Caco-2 (cell line): ENCODE measurements around the gene C16orf96. TPM values are rescaled to one million over a fixed set of nuclear protein-coding genes. Genes with fewer than 3 reads are reported as not detected.

Experiments
- BruUV-seq: library from RNA; stranded (reverse); fragments of 400-500 nt; replicated peaks from 2 replicates; lab custom pipeline; 2021; lab: Mats Ljungman, UMichigan
- CTCF ChIA-PET: fragments of 300-600 bp; sonication (Branson Sonifier 250); formaldehyde crosslinking; loops from one replicate; lab custom pipeline; 2022; ENCODE audit warnings: antibody characterized with exemption; lab: Charles Lee
- POLR2A ChIA-PET: fragments of 300-600 bp; sonication (Branson Sonifier 250); formaldehyde crosslinking; loops from one replicate; lab custom pipeline; 2022; ENCODE audit warnings: antibody characterized with exemption; lab: Charles Lee
- DNase-seq, 2 experiments: peaks; one replicate each; pipeline versions ENCODE4 v3.0.0 to v3.0.0-alpha.2; 2020 to 2022
- H3K27me3 ChIP-seq: replicated peaks from 2 replicates; pipeline ENCODE4 v1.6.0; 2011; ENCODE audit warnings: low read length; ENCODE audit not compliant: control insufficient read depth, insufficient read depth
- H3K36me3 ChIP-seq: 2 replicates; pipeline ENCODE4 v1.5.1; 2011; ENCODE audit warnings: low read length; ENCODE audit not compliant: control insufficient read depth, insufficient read depth
- H3K4me1 ChIP-seq: fragments of 250-450 bp; sonication (Bioruptor Pico); 2 replicates; pipeline ENCODE4 v1.5.1; 2020; ENCODE audit warnings: mild to moderate bottlenecking
- H3K4me3 ChIP-seq: 2 replicates; pipeline ENCODE4 v1.5.1; 2011; ENCODE audit warnings: low read depth, mild to moderate bottlenecking, control low read depth, low read length
- H3K9me3 ChIP-seq: fragments of 250-450 bp; sonication (Bioruptor Pico); 2 replicates; pipeline ENCODE4 v1.5.1; 2020; ENCODE audit warnings: mild to moderate bottlenecking, moderate library complexity
- H3K27ac Mint-ChIP-seq: one replicate; pipeline ENCODE4 v1.8.0; 2022; ENCODE audit warnings: mixed read lengths; ENCODE audit not compliant: unreplicated experiment
- H3K27me3 Mint-ChIP-seq: one replicate; pipeline ENCODE4 v1.8.0; 2022; ENCODE audit warnings: mixed read lengths; ENCODE audit not compliant: insufficient read depth, unreplicated experiment
- H3K36me3 Mint-ChIP-seq: one replicate; pipeline ENCODE4 v1.8.0; 2022; ENCODE audit warnings: mild to moderate bottlenecking, mixed read lengths; ENCODE audit not compliant: insufficient read depth, unreplicated experiment
- H3K4me1 Mint-ChIP-seq: one replicate; pipeline ENCODE4 v1.8.0; 2022; ENCODE audit warnings: low read depth, mixed read lengths; ENCODE audit not compliant: unreplicated experiment
- H3K4me3 Mint-ChIP-seq: one replicate; pipeline ENCODE4 v1.8.0; 2022; ENCODE audit warnings: mild to moderate bottlenecking, moderate library complexity, mixed read lengths; ENCODE audit not compliant: unreplicated experiment
- H3K9me3 Mint-ChIP-seq: one replicate; pipeline ENCODE4 v1.8.0; 2022; ENCODE audit warnings: mixed read lengths; ENCODE audit not compliant: unreplicated experiment
- intact Hi-C: fragments of 100-400 bp; cut with micrococcal nuclease; formaldehyde crosslinking; loops from one replicate; pipeline ENCODE4 v1.10.0; 2022; ENCODE audit not compliant: unreplicated experiment
- total RNA-seq: library from RNA; stranded (reverse); gene quantifications from 2 replicates; pipeline ENCODE4 v1.2.3, GENCODE V29; 2022
- TF ChIP-seq, protein P1 (sequence below), 2 experiments: fragments of 200-600 bp in 1 of 2; IDR thresholded peaks; 1 replicate in 1 of 2; 2 replicates in 1 of 2; pipeline versions ENCODE4 v1.5.1 to v1.8.0; 2011 to 2022; ENCODE audit warnings: antibody characterized with exemption in 1 of 2, control low read depth in 1 of 2, inconsistent platforms in 1 of 2, low read depth in 1 of 2, low read length in 1 of 2, mild to moderate bottlenecking in 1 of 2, moderate library complexity in 1 of 2; ENCODE audit not compliant: insufficient read depth in 1 of 2, severe bottlenecking in 1 of 2, unreplicated experiment in 1 of 2

The C16orf96 gene
- total RNA-seq, 1 experiment from 2014 or later, result 0.11 TPM

DNA sequence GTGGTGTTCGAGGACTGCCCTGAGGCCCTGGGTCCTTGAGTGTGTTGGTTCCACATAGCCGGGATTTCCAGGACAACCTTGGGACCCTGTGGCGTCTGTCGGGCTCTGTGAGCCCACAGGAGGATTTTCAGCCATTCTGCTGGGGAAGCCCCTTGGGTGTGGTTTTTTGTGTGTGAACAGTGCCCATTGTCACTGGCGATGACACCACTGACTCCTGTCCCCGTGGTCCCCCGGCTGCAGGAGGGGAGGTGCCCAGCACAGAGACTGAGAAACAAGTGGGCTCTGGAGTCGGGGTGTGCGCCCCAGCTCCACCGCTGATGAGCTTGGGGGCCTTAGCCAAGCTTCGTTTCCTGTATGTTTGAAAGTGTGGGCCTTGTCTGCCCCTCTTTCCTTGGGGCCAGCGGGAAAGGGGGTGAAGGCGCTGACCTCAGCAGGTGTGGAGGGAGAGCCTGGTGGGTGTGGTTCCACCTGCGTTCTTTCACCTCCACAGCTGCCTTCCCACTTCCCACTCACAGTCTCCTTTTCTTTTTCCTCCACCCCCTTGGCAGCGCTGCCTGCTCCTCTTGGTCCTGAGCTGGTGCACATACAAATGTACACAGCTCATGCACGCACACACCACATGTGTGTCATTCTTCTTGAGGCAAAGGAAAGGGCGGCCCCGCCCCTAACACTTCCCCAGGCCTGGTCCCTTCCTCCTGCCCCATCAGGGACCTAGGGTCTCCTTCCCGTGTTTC, 84.6 kb downstream of the C16orf96 start:
- H3K27me3 ChIP-seq, result no peaks in the 10 kb centered on the region
- CTCF ChIA-PET, result interaction anchor here (1.5 kb wide), 1 partner anchor 10 kb away, joined by 3 read pairs; no protein-coding TSS in a partner anchor
- H3K9me3 ChIP-seq, result no peaks in the 10 kb centered on the region
- H3K27me3 Mint-ChIP-seq, result no peaks in the 10 kb centered on the region
- H3K36me3 ChIP-seq, result no peaks in the 10 kb centered on the region
- TF ChIP-seq, protein P1, sequence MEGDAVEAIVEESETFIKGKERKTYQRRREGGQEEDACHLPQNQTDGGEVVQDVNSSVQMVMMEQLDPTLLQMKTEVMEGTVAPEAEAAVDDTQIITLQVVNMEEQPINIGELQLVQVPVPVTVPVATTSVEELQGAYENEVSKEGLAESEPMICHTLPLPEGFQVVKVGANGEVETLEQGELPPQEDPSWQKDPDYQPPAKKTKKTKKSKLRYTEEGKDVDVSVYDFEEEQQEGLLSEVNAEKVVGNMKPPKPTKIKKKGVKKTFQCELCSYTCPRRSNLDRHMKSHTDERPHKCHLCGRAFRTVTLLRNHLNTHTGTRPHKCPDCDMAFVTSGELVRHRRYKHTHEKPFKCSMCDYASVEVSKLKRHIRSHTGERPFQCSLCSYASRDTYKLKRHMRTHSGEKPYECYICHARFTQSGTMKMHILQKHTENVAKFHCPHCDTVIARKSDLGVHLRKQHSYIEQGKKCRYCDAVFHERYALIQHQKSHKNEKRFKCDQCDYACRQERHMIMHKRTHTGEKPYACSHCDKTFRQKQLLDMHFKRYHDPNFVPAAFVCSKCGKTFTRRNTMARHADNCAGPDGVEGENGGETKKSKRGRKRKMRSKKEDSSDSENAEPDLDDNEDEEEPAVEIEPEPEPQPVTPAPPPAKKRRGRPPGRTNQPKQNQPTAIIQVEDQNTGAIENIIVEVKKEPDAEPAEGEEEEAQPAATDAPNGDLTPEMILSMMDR (IDR thresholded peaks at IDR 0.05; ENCODE audit: insufficient read depth in 1 of 2, low read depth in 1 of 2, low read length in 1 of 2, severe bottlenecking in 1 of 2, unreplicated experiment in 1 of 2), result no peak
- no peak for DNase-seq
- H3K9me3 Mint-ChIP-seq, result no peaks in the 10 kb centered on the region
- H3K4me1 ChIP-seq, result no peaks in the 10 kb centered on the region
- no peak overlapping the region for H3K4me3 ChIP-seq
- no peak overlapping the region for H3K4me3 Mint-ChIP-seq
- H3K4me1 Mint-ChIP-seq, result no peaks in the 10 kb centered on the region
- intact Hi-C loops, result no loop called here
- H3K27ac Mint-ChIP-seq, result no peak overlapping the region
- no TSS peak for BruUV-seq
- peaks cover 26% of the 10 kb centered on the region for H3K36me3 Mint-ChIP-seq
- POLR2A ChIA-PET, result no interaction called here

DNA sequence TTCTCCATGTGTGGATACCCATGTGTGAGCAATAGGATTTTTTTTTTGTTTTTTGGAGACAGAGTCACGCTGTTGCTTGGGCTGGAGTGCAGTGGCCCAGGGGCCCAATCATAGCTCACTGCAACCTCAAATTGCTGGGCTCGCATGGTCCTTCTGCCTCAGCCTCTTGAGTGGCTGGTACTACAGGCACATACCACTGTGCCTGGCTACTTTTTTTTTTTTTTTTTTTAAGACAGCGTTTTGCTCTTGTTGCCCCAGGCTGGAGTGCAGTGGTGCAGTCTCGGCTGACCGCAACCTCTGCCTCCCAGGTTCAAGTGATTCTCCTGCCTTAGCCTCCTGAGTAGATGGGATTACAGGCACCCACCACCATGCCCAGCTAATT, 85.2 kb downstream of the C16orf96 start:
- Mint-ChIP-seq H3K4me3 (no peak overlapping the region), H3K36me3 (peaks cover 22% of the 10 kb centered on the region), H3K27me3 (no peaks in the 10 kb centered on the region), H3K9me3 (no peaks in the 10 kb centered on the region), H3K27ac (no peak overlapping the region), H3K4me1 (no peaks in the 10 kb centered on the region)
- ChIA-PET POLR2A (no interaction called here), CTCF (interaction anchor here (1.5 kb wide), 1 partner anchor 9 kb away, joined by 3 read pairs; no protein-coding TSS in a partner anchor)
- no peaks in the 10 kb centered on the region for H3K36me3 ChIP-seq
- BruUV-seq, result no TSS peak
- no peak overlapping the region for H3K4me3 ChIP-seq
- H3K9me3 ChIP-seq, result no peaks in the 10 kb centered on the region
- H3K27me3 ChIP-seq, result no peaks in the 10 kb centered on the region
- intact Hi-C loops, result no loop called here
- H3K4me1 ChIP-seq, result no peaks in the 10 kb centered on the region
- TF ChIP-seq, protein P1 (IDR thresholded peaks at IDR 0.05; ENCODE audit: insufficient read depth in 1 of 2, low read depth in 1 of 2, low read length in 1 of 2, severe bottlenecking in 1 of 2, unreplicated experiment in 1 of 2), result no peak
- no peak for DNase-seq

DNA sequence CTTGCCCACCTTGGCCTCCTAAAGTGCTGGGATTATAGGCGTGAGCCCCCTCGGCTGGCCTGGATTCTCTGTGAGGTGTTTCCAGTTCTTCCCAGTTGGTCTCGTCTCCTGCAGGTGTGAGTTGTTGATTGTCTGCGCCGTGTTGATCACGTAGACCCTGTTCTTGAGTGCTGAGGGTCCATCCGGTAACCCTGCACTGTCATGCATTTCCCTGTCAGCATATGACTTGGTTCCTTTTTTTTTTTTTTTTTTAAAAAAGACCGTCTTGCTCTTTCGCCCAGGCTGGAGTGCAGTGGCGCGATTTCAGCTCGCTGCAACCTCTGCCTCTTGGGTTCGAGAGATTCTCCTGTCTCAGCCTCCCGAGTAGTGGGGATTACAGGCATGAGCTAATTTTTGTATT, 85.8 kb downstream of the C16orf96 start:
- no peaks in the 10 kb centered on the region for H3K27me3 ChIP-seq
- no peaks in the 10 kb centered on the region for H3K9me3 ChIP-seq
- H3K4me3 ChIP-seq, result no peak overlapping the region
- no TSS peak for BruUV-seq
- Mint-ChIP-seq H3K27ac (no peak overlapping the region), H3K9me3 (no peaks in the 10 kb centered on the region), H3K4me1 (no peaks in the 10 kb centered on the region), H3K36me3 (peaks cover 17% of the 10 kb centered on the region), H3K4me3 (no peak overlapping the region), H3K27me3 (no peaks in the 10 kb centered on the region)
- ChIA-PET CTCF (interaction anchor here (1.5 kb wide), 1 partner anchor 9 kb away, joined by 3 read pairs; no protein-coding TSS in a partner anchor), POLR2A (no interaction called here)
- H3K36me3 ChIP-seq, result no peaks in the 10 kb centered on the region
- no peaks in the 10 kb centered on the region for H3K4me1 ChIP-seq
- intact Hi-C loops, result no loop called here
- TF ChIP-seq, protein P1 (IDR thresholded peaks at IDR 0.05; ENCODE audit: insufficient read depth in 1 of 2, low read depth in 1 of 2, low read length in 1 of 2, severe bottlenecking in 1 of 2, unreplicated experiment in 1 of 2), result no peak
- DNase-seq, result no peak
